ENCODE measurements around the gene RAB3A. TPM values are rescaled to one million over a fixed set of nuclear protein-coding genes. Genes with fewer than 3 reads are reported as not detected.

RAB3A gene
- total RNA-seq, 1 experiment from 2014 or later: 10.6 TPM

DNA sequence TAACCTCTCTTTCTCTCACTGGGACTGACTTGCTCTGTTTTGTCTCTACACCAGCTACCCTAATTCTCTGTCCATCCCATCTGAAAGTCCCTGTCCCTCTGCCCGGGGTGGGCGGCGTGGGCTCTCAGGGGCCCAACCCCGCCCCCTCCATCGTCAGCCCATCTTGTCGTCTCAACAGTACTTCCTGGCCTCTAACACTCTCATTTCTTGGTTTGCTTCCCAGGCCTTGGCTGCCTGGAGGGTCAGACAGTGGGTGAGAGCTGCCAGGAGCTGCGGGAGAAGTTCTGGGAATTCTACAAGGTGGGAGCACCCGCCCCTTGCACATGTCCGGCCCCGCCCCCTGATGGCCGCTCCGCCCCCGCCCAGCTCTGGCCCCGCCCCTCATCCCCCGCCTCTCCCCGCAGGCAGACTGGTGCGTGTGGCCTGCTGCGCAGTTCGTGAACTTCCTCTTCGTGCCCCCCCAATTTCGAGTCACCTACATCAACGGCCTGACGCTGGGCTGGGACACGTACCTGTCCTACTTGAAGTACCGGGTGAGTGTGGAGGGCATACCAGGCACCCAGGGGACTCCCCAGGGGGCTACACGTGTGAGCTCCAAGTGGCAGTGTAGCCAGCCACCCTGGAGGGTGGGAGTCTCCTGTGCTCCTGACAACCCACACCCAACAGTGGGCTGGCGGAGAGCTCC lies 9.1 kb downstream of the RAB3A start:
- BruUV-seq (replicated peaks): no TSS peak
- peaks cover 10 to 13% of the 10 kb centered on the region in 2 experiments; a peak in 3 of 4 replicates for H3K36me3 ChIP-seq (ENCODE audit: control insufficient read depth in 1 of 2, insufficient read depth in 2 of 2, low read length in 2 of 2)
- peak overlapping the region; percentile 73 for H3K27ac ChIP-seq (ENCODE audit: low read depth, low read length)
- H3K27me3 ChIP-seq (ENCODE audit: insufficient read depth, low read length): no peaks in the 10 kb centered on the region
- POLR2A ChIA-PET: interaction anchor here (0.6 to 1.0 kb wide), 3 partner anchors 9 to 98 kb away, joined by 3 to 7 read pairs (median 3); partner anchors contain the start of gene RAB3A
- peaks cover 14 to 26% of the 10 kb centered on the region in 2 experiments for H3K4me1 ChIP-seq (ENCODE audit: control insufficient read depth in 1 of 2, insufficient read depth in 2 of 2, low read length in 2 of 2)
- H3K9me3 ChIP-seq (ENCODE audit: control insufficient read depth in 1 of 2, insufficient read depth in 1 of 2, low read depth in 1 of 2, low read length in 2 of 2): no peaks in the 10 kb centered on the region
- no peaks in the 10 kb centered on the region for H3K9me2 ChIP-seq (ENCODE audit: insufficient read depth)
- peaks cover 10% of the 10 kb centered on the region; the same call in 1 of the 2 replicates for H3K79me2 ChIP-seq (ENCODE audit: insufficient read depth, low read length)
- TF ChIP-seq CEBPB (IDR thresholded peaks at IDR 0.05; ENCODE audit: low read depth) (no peak), YY1 (IDR thresholded peaks at IDR 0.05; ENCODE audit: extremely low read depth, insufficient replicate concordance, low read depth, low read length) (no peak), POLR2AphosphoS5 (IDR thresholded peaks at IDR 0.05; ENCODE audit: low read depth, low read length) (no peak), SIN3A (IDR thresholded peaks at IDR 0.05; ENCODE audit: low read depth) (no peak), POLR2A (IDR thresholded peaks at IDR 0.05; ENCODE audit: borderline replicate concordance, extremely low read depth, insufficient read depth, insufficient read length) (no peak), CBX3 (IDR thresholded peaks at IDR 0.05; ENCODE audit: low read depth) (no peak), SP1 (IDR thresholded peaks at IDR 0.05; ENCODE audit: low read depth) (no peak), EZH2 (IDR thresholded peaks at IDR 0.05) (no peak), RAD21 (IDR thresholded peaks at IDR 0.05; ENCODE audit: low read depth) (no peak), JUND (IDR thresholded peaks at IDR 0.05) (no peak), FOSL1 (IDR thresholded peaks at IDR 0.05; ENCODE audit: low read depth) (no peak), ELF1 (IDR thresholded peaks at IDR 0.05; ENCODE audit: borderline replicate concordance, low read depth) (no peak), EGR1 (IDR thresholded peaks at IDR 0.05; ENCODE audit: low read depth) (no peak), ZFX (IDR thresholded peaks at IDR 0.05) (no peak)
- TF ChIP-seq, protein P1, sequence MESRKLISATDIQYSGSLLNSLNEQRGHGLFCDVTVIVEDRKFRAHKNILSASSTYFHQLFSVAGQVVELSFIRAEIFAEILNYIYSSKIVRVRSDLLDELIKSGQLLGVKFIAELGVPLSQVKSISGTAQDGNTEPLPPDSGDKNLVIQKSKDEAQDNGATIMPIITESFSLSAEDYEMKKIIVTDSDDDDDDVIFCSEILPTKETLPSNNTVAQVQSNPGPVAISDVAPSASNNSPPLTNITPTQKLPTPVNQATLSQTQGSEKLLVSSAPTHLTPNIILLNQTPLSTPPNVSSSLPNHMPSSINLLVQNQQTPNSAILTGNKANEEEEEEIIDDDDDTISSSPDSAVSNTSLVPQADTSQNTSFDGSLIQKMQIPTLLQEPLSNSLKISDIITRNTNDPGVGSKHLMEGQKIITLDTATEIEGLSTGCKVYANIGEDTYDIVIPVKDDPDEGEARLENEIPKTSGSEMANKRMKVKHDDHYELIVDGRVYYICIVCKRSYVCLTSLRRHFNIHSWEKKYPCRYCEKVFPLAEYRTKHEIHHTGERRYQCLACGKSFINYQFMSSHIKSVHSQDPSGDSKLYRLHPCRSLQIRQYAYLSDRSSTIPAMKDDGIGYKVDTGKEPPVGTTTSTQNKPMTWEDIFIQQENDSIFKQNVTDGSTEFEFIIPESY (IDR thresholded peaks at IDR 0.05; ENCODE audit: extremely low read depth, insufficient replicate concordance, low read length): no peak
- TF ChIP-seq, protein P2, sequence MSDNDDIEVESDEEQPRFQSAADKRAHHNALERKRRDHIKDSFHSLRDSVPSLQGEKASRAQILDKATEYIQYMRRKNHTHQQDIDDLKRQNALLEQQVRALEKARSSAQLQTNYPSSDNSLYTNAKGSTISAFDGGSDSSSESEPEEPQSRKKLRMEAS (IDR thresholded peaks at IDR 0.05): no peak
- TF ChIP-seq, protein P3, sequence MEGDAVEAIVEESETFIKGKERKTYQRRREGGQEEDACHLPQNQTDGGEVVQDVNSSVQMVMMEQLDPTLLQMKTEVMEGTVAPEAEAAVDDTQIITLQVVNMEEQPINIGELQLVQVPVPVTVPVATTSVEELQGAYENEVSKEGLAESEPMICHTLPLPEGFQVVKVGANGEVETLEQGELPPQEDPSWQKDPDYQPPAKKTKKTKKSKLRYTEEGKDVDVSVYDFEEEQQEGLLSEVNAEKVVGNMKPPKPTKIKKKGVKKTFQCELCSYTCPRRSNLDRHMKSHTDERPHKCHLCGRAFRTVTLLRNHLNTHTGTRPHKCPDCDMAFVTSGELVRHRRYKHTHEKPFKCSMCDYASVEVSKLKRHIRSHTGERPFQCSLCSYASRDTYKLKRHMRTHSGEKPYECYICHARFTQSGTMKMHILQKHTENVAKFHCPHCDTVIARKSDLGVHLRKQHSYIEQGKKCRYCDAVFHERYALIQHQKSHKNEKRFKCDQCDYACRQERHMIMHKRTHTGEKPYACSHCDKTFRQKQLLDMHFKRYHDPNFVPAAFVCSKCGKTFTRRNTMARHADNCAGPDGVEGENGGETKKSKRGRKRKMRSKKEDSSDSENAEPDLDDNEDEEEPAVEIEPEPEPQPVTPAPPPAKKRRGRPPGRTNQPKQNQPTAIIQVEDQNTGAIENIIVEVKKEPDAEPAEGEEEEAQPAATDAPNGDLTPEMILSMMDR (IDR thresholded peaks at IDR 0.05 in 2 of 3, conservative IDR thresholded peaks at IDR 0.05 in 1 of 3; ENCODE audit: borderline replicate concordance in 1 of 3, insufficient read depth in 1 of 3, low read depth in 2 of 3, low read length in 2 of 3): no peak
- H4K20me1 ChIP-seq (ENCODE audit: insufficient read depth): no peaks in the 10 kb centered on the region; the same call in 1 of the 2 replicates
- DNase-seq (ENCODE audit: low read depth, low spot score) (no peak), ATAC-seq (peak; percentile 20)
- H3K4me3 ChIP-seq (replicated peaks in 1 of 2; ENCODE audit: low read depth in 1 of 2, low read length in 2 of 2): peak overlapping the region; percentile 90 to 93
- H3K4me2 ChIP-seq (ENCODE audit: low read length): peak overlapping the region; percentile 89
- H3K9ac ChIP-seq (ENCODE audit: low read length): peak overlapping the region; percentile 92
- intact Hi-C loops (cut with micrococcal nuclease): no loop called here
- CTCF ChIA-PET: interaction anchor here (0.6 to 1.4 kb wide), 4 partner anchors 9 to 81 kb away, joined by 3 to 4 read pairs (median 4); partner anchors contain the start of genes IFI30 and RAB3A
- no peak overlapping the region for H2AFZ ChIP-seq (ENCODE audit: low read depth, low read length, poor library complexity, severe bottlenecking)
- RAD21 ChIA-PET (ENCODE audit: low non-redundant PET in 1 of 2, low total read pairs in 2 of 2, uncharacterized antibody in 2 of 2, unreplicated experiment in 2 of 2): interaction anchor here in 1 of 2 experiments (0.6 kb wide), 1 partner anchor 56 kb away, joined by 3 read pairs; no protein-coding TSS in a partner anchor
